NCI-H2107 treated with DMSO at 0.1 percent for 48 hours (cell line): ENCODE measurements around the gene GTF2E1.
"Not testable (repeated sequence)": the region's sequence is repeated elsewhere in the genome, so short reads cannot be mapped to it uniquely, and the experiment has no call there.

ENCODE experiments used
- DNase-seq: peaks from one replicate; lab custom pipeline; 2025; ENCODE audit not compliant: unreplicated experiment; lab: John Stamatoyannopoulos, UW

The GTF2E1 gene

GRCh38 chr3:120753810-120754209 lies 11.3 kb downstream of the GTF2E1 start:
- DNase-seq: no peak

GRCh38 chr3:120756061-120756460 lies 13.5 kb downstream of the GTF2E1 start:
- DNase-seq: no peak

- DNase-seq: not testable (repeated sequence)
Measured at GRCh38 chr3:120758551-120758950, 16.0 kb downstream of the GTF2E1 start.

- no peak for DNase-seq
Measured at GRCh38 chr3:120762615-120763014, 20.1 kb downstream of the GTF2E1 start.

- no peak for DNase-seq
Measured at GRCh38 chr3:120763601-120764000, 21.1 kb downstream of the GTF2E1 start.

- DNase-seq: peak; percentile 27
Measured at GRCh38 chr3:120764206-120764605, 21.7 kb downstream of the GTF2E1 start.

GRCh38 chr3:120765830-120766493 lies 23.4 kb downstream of the GTF2E1 start:
- no peak for DNase-seq

- no peak for DNase-seq
Measured at GRCh38 chr3:120766576-120766975, 24.0 kb downstream of the GTF2E1 start.

GRCh38 chr3:120767106-120767505 lies 24.6 kb downstream of the GTF2E1 start:
- no peak for DNase-seq

GRCh38 chr3:120769436-120769835 lies 26.9 kb downstream of the GTF2E1 start:
- no peak for DNase-seq

- no peak for DNase-seq
Measured at GRCh38 chr3:120770891-120771290, 28.3 kb downstream of the GTF2E1 start.

GRCh38 chr3:120772081-120772480 lies 29.5 kb downstream of the GTF2E1 start:
- no peak for DNase-seq

GRCh38 chr3:120773932-120774331 lies 31.4 kb downstream of the GTF2E1 start:
- no peak for DNase-seq

- no peak for DNase-seq
Measured at GRCh38 chr3:120775411-120775810, 32.9 kb downstream of the GTF2E1 start.

GRCh38 chr3:120778776-120779175 lies 36.2 kb downstream of the GTF2E1 start:
- DNase-seq: no peak

- DNase-seq: no peak
Measured at GRCh38 chr3:120780977-120781376, 38.4 kb downstream of the GTF2E1 start.

GRCh38 chr3:120785832-120786231 lies 43.3 kb downstream of the GTF2E1 start:
- DNase-seq: not testable (repeated sequence)

- no peak for DNase-seq
Measured at GRCh38 chr3:120791010-120791409, 48.5 kb downstream of the GTF2E1 start.

- no peak for DNase-seq
Measured at GRCh38 chr3:120791913-120792312, 49.4 kb downstream of the GTF2E1 start.

- DNase-seq: no peak
Measured at GRCh38 chr3:120793601-120794000, 51.1 kb downstream of the GTF2E1 start.

GRCh38 chr3:120795017-120795648 lies 52.6 kb downstream of the GTF2E1 start:
- DNase-seq: peak; percentile 64

- DNase-seq: no peak
Measured at GRCh38 chr3:120795959-120796358, 53.4 kb downstream of the GTF2E1 start.

- DNase-seq: no peak
Measured at GRCh38 chr3:120796976-120797375, 54.4 kb downstream of the GTF2E1 start.
